Measurements from ENCODE around the gene CSTF1.

CSTF1 gene

GRCh38 chr20:56433880-56434255 lies 41.4 kb downstream of the CSTF1 start:
- TF ChIP-seq EGR1 (IDR thresholded peaks at IDR 0.05), result no peak
- no peak for TF ChIP-seq ZBTB7A (IDR thresholded peaks at IDR 0.05; ENCODE audit: low read depth)
- TF ChIP-seq NFIC (IDR thresholded peaks at IDR 0.05), result no peak
- no peak for TF ChIP-seq TCF12 (IDR thresholded peaks at IDR 0.05; ENCODE audit: low read depth)
- no peak for TF ChIP-seq TEAD4 (IDR thresholded peaks at IDR 0.05)
- no peak for TF ChIP-seq CREB1 (IDR thresholded peaks at IDR 0.05; ENCODE audit: low read depth)
- TF ChIP-seq RAD21 (IDR thresholded peaks at IDR 0.05; ENCODE audit: low read depth), result no peak
- TF ChIP-seq FOXM1 (IDR thresholded peaks at IDR 0.05; ENCODE audit: borderline replicate concordance, low read depth), result no peak
- no peak for TF ChIP-seq CEBPB (IDR thresholded peaks at IDR 0.05)
- no peak for TF ChIP-seq MAX (IDR thresholded peaks at IDR 0.05)
- no peak for TF ChIP-seq REST (IDR thresholded peaks at IDR 0.05; ENCODE audit: low read depth)
- TF ChIP-seq EP300 (IDR thresholded peaks at IDR 0.05; ENCODE audit: borderline replicate concordance), result no peak
- TF ChIP-seq TAF1 (IDR thresholded peaks at IDR 0.05; ENCODE audit: low read depth), result no peak
- TF ChIP-seq USF1 (IDR thresholded peaks at IDR 0.05), result no peak

GRCh38 chr20:56437196-56437960 lies 44.9 kb downstream of the CSTF1 start:
- TF ChIP-seq USF1 (IDR thresholded peaks at IDR 0.05) (no peak), EP300 (IDR thresholded peaks at IDR 0.05; ENCODE audit: borderline replicate concordance) (no peak), TCF12 (IDR thresholded peaks at IDR 0.05; ENCODE audit: low read depth) (no peak), CEBPB (IDR thresholded peaks at IDR 0.05) (no peak), NFIC (IDR thresholded peaks at IDR 0.05) (no peak), FOXM1 (IDR thresholded peaks at IDR 0.05; ENCODE audit: borderline replicate concordance, low read depth) (no peak), TEAD4 (IDR thresholded peaks at IDR 0.05) (no peak), RAD21 (IDR thresholded peaks at IDR 0.05; ENCODE audit: low read depth) (no peak)

GRCh38 chr20:56438284-56438683 lies 45.8 kb downstream of the CSTF1 start:
- TF ChIP-seq NFIC (IDR thresholded peaks at IDR 0.05) (no peak), FOXM1 (IDR thresholded peaks at IDR 0.05; ENCODE audit: borderline replicate concordance, low read depth) (no peak), EP300 (IDR thresholded peaks at IDR 0.05; ENCODE audit: borderline replicate concordance) (no peak), TEAD4 (IDR thresholded peaks at IDR 0.05) (no peak), MAX (IDR thresholded peaks at IDR 0.05) (no peak), EGR1 (IDR thresholded peaks at IDR 0.05) (no peak), RAD21 (IDR thresholded peaks at IDR 0.05; ENCODE audit: low read depth) (no peak), TCF12 (IDR thresholded peaks at IDR 0.05; ENCODE audit: low read depth) (no peak), TAF1 (IDR thresholded peaks at IDR 0.05; ENCODE audit: low read depth) (no peak), USF1 (IDR thresholded peaks at IDR 0.05) (no peak), CREB1 (IDR thresholded peaks at IDR 0.05; ENCODE audit: low read depth) (no peak), ZBTB7A (IDR thresholded peaks at IDR 0.05; ENCODE audit: low read depth) (no peak)

- TF ChIP-seq RAD21 (IDR thresholded peaks at IDR 0.05; ENCODE audit: low read depth), result no peak
- no peak for TF ChIP-seq FOXM1 (IDR thresholded peaks at IDR 0.05; ENCODE audit: borderline replicate concordance, low read depth)
- no peak for TF ChIP-seq EP300 (IDR thresholded peaks at IDR 0.05; ENCODE audit: borderline replicate concordance)
- no peak for TF ChIP-seq TEAD4 (IDR thresholded peaks at IDR 0.05)
- TF ChIP-seq REST (IDR thresholded peaks at IDR 0.05; ENCODE audit: low read depth), result no peak
- TF ChIP-seq TAF1 (IDR thresholded peaks at IDR 0.05; ENCODE audit: low read depth), result no peak
- no peak for TF ChIP-seq USF1 (IDR thresholded peaks at IDR 0.05)
- TF ChIP-seq TCF12 (IDR thresholded peaks at IDR 0.05; ENCODE audit: low read depth), result no peak
These were observed 47.4 kb downstream of the CSTF1 start for GRCh38 chr20:56439771-56440291.
